Sigmoid colon (tissue), 3 donors: ENCODE results near the gene SCAF11.

Experiments used
- CTCF ChIP-seq, 4 experiments: fragments of 450-650 bp in 3 of 4; fragments of 200-600 bp in 1 of 4; IDR thresholded peaks; one replicate each; pipeline ENCODE4 v1.5.1; 2016 to 2019; ENCODE audit warnings: antibody characterized with exemption in 4 of 4, mild to moderate bottlenecking in 3 of 4, moderate library complexity in 2 of 4
- POLR2A ChIP-seq, 2 donors: fragments of 450-650 bp; IDR thresholded peaks; one replicate each; pipeline ENCODE4 v1.6.1; 2016; ENCODE audit warnings: antibody characterized with exemption in 2 of 2, mild to moderate bottlenecking in 2 of 2, moderate library complexity in 2 of 2

GRCh38 chr12:45946435-45946834 lies 43.9 kb downstream of the SCAF11 start:
- TF ChIP-seq POLR2A (IDR thresholded peaks at IDR 0.05) (no peak), CTCF (IDR thresholded peaks at IDR 0.05) (no peak)
